Adrenal gland (tissue), 12 donors: ENCODE measurements around the gene DHDH. TPM values are rescaled to one million over a fixed set of nuclear protein-coding genes. Genes with fewer than 3 reads are reported as not detected.

Experiments used
- DNase-seq, 7 donors: peaks; one replicate each; pipeline ENCODE4 v3.0.0-alpha.2; 2019 to 2020
- H3K27ac ChIP-seq, 5 donors: fragments of 200-600 bp; sonication (generic) in 4 of 5; 1 replicate in 3 of 5; 2 replicates in 2 of 5; pipeline versions ENCODE4 v1.5.1 to v1.8.0; 2016 to 2020; ENCODE audit warnings: mild to moderate bottlenecking in 1 of 5
- H3K27me3 ChIP-seq: fragments of 200-600 bp; 2 replicates; pipeline ENCODE4 v1.8.0; 2021
- H3K36me3 ChIP-seq, 2 donors: fragments of 200-600 bp; replicated peaks in 1 of 2; 1 replicate in 1 of 2; 2 replicates in 1 of 2; pipeline versions ENCODE4 v1.5.1 to v1.8.0; 2018 to 2022
- H3K4me1 ChIP-seq, 2 donors: fragments of 200-600 bp; replicated peaks in 1 of 2; 1 replicate in 1 of 2; 2 replicates in 1 of 2; pipeline versions ENCODE4 v1.5.1 to v1.8.0; 2018 to 2021
- H3K4me3 ChIP-seq, 4 donors: fragments of 200-600 bp; sonication (generic) in 3 of 4; one replicate each; pipeline ENCODE4 v1.5.1; 2016 to 2018
- H3K9me3 ChIP-seq, 3 donors: fragments of 200-600 bp; sonication (generic) in 1 of 3; replicated peaks in 1 of 3; 1 replicate in 2 of 3; 2 replicates in 1 of 3; pipeline versions ENCODE4 v1.5.1 to v1.8.0; 2016 to 2021
- POLR2A ChIP-seq, 2 donors: fragments of 450-650 bp; IDR thresholded peaks; one replicate each; pipeline ENCODE4 v1.6.1; 2017; ENCODE audit warnings: antibody characterized with exemption in 2 of 2, mild to moderate bottlenecking in 2 of 2, moderate library complexity in 1 of 2
- WGBS, 4 donors: extraction: QIAGEN DNeasy Blood & Tissue Kit in 2 of 4; methylation state at CpG; one replicate each; pipeline versions ENCODE4 v1.1.5 to v1.1.7; 2013 to 2017; 5-methylcytosine and 5-hydroxymethylcytosine counted together
- intact Hi-C, 2 donors: fragments of 100-400 bp; cut with DNase I; formaldehyde crosslinking; loops; one replicate each; pipeline versions ENCODE4 v1.14.1 to v1.15.0; 2022 to 2023
- polyA plus RNA-seq, 3 donors: library from polyadenylated mRNA; stranded (reverse); fragments of 200-250 nt in 2 of 3; fragments of 350-450 nt in 1 of 3; fragmentation: Illumina TruSeq in 1 of 3; extraction: RNeasy Lipid Tissue Mini Kit (QIAGEN cat#74804) in 1 of 3; gene quantifications; one replicate each; pipeline ENCODE4 v1.2.3, GENCODE V29; 2013 to 2014
- small RNA-seq, 2 donors: library from RNA; depleted of rRNA; stranded (forward); fragments of <200 nt; gene quantifications; one replicate each; pipeline ENCODE3, GENCODE V24; 2016
- total RNA-seq, 9 donors: library from RNA; depleted of rRNA in 4 of 9; stranded (reverse); fragments of >200 nt in 4 of 9; fragments of 120-200 nt in 1 of 9; fragmentation: NEBNext Ultra II Directional in 1 of 9; extraction: Animal tissue kit (Norgen Biotek cat#: 25700) in 1 of 9; gene quantifications; one replicate each; pipeline versions ENCODE4 v1.1.0 to v1.2.4, GENCODE V29; 2013 to 2023
- TF ChIP-seq, protein P1 (sequence below), 6 experiments: fragments of 450-650 bp in 4 of 6; fragments of 200-600 bp in 2 of 6; sonication (generic) in 1 of 6; IDR thresholded peaks; 1 replicate in 5 of 6; 2 replicates in 1 of 6; pipeline versions ENCODE4 v1.5.1 to v1.8.0; 2016 to 2021; ENCODE audit warnings: antibody characterized with exemption in 6 of 6, mild to moderate bottlenecking in 2 of 6, moderate library complexity in 1 of 6
- donor health status: healthy with polysubstance abuse.
- donor health status: Bipolar disorder and iron deficiency.
- donor health status: DM: yes; HTN: yes; CAD: no.
- donor health status: DM: no; HTN: no; CAD: no.
- donor health status: DM: no; HTN: no; CAD: no.
- donor health status: DM: yes; HTN: yes; CAD: no.

DHDH gene
- total and polyA plus RNA-seq, 12 donors: 0.17 to 2.8 (median 0.38) TPM; not detected in 5

DNA sequence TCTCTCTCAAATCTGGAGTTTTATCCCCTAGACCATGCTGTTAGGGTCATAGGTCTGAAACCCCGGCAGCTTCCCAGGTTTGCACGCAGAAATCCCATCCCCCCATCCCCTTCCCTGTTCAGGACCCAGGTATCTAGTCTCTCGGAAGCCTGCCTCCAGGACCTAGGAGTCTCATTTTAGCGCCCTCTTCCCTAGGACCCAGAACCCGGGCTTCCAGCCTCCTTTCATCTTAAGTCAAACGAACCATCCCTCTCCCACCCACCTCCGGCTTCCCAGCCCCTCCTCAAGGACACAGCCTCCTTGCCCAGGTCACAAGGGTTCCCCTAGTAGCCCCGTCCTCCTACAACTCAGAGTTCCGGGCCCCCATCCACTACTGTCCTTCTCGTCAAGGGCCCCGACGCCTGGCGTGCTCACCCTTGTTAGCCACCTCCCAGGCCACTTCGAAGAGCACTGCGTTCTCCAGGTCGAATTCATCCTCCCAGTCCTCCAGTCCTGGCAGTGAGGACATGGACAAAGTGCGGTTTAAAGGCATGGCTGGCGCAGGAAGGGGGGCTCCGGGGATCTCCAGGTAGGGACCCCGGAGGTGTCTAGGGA is 59.2 kb downstream of the DHDH start:
- Histone ChIP-seq H3K4me3 (peak overlapping the region; percentile 1 to 91 (median 50)), H3K9me3 (no peaks in the 10 kb centered on the region), H3K36me3 (peaks cover 0 to 20% of the 10 kb centered on the region in 2 donors), H3K27me3 (no peaks in the 10 kb centered on the region), H3K27ac (peak overlapping the region; percentile 70 to 96 (median 88)), H3K4me1 (peaks cover 18 to 27% of the 10 kb centered on the region in 2 donors)
- peak in 4 of 7 donors; percentile 33 to 68 (median 52) for DNase-seq
- intact Hi-C loops: no loop called here
- WGBS, 4 donors: 0 to 2% (median 1%) methylated on average over 16 to 20 of the region's 20 CpGs
- TF ChIP-seq, protein P1, sequence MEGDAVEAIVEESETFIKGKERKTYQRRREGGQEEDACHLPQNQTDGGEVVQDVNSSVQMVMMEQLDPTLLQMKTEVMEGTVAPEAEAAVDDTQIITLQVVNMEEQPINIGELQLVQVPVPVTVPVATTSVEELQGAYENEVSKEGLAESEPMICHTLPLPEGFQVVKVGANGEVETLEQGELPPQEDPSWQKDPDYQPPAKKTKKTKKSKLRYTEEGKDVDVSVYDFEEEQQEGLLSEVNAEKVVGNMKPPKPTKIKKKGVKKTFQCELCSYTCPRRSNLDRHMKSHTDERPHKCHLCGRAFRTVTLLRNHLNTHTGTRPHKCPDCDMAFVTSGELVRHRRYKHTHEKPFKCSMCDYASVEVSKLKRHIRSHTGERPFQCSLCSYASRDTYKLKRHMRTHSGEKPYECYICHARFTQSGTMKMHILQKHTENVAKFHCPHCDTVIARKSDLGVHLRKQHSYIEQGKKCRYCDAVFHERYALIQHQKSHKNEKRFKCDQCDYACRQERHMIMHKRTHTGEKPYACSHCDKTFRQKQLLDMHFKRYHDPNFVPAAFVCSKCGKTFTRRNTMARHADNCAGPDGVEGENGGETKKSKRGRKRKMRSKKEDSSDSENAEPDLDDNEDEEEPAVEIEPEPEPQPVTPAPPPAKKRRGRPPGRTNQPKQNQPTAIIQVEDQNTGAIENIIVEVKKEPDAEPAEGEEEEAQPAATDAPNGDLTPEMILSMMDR (IDR thresholded peaks at IDR 0.05): no peak
- no peak for TF ChIP-seq POLR2A (IDR thresholded peaks at IDR 0.05)

- H3K27me3 ChIP-seq: no peaks in the 10 kb centered on the region
These were observed 59.9 kb downstream of the DHDH start, which contains the start of the genes GYS1 and RUVBL2 for GRCh38 chr19:48993175-48994034. TSS of gene GYS1 (minus strand) at chr19:48993309. CDS start at chr19:48993112, 197 bp downstream. TSS of gene RUVBL2 (plus strand) at chr19:48993887. CDS start at chr19:48993912, 25 bp downstream.

GRCh38 chr19:48994035-48994386 is 60.5 kb downstream of the DHDH start:
- Histone ChIP-seq H3K4me1 (peaks cover 18 to 27% of the 10 kb centered on the region in 2 donors), H3K9me3 (no peaks in the 10 kb centered on the region), H3K27ac (peak overlapping the region in 4 of 5 donors; percentile 47 to 96 (median 83)), H3K27me3 (no peaks in the 10 kb centered on the region), H3K4me3 (peak overlapping the region in 2 of 4 donors; percentile 32 to 91), H3K36me3 (peaks cover 0 to 7% of the 10 kb centered on the region in 2 donors)
- DNase-seq: no peak
- TF ChIP-seq, protein P1 (IDR thresholded peaks at IDR 0.05): no peak
- TF ChIP-seq POLR2A (IDR thresholded peaks at IDR 0.05): no peak
- WGBS, 4 donors: 0 to 4% (median 1%) methylated on average over 9 to 13 of the region's 13 CpGs
- intact Hi-C loops: no loop called here

More at GRCh38 chr19:48993175-48994034, 59.9 kb downstream of the DHDH start, which contains the start of the genes GYS1 and RUVBL2:
- 0 to 2% (median 0%) methylated on average over 13 to 56 of the region's 56 CpGs for WGBS, 4 donors
- peak within 1 kb of the TSS; percentile 71 to 96 (median 88) for H3K27ac ChIP-seq
- peaks cover 18 to 27% of the 10 kb centered on the region in 2 donors for H3K4me1 ChIP-seq
- intact Hi-C loops: no loop called here
- H3K4me3 ChIP-seq: peak within 1 kb of the TSS; percentile 1 to 91 (median 50)
- H3K36me3 ChIP-seq: peaks cover 0 to 13% of the 10 kb centered on the region in 2 donors
- DNase-seq: peak; percentile 99 to 100 (median 100)
- H3K9me3 ChIP-seq: no peaks in the 10 kb centered on the region
- TF ChIP-seq, protein P1 (IDR thresholded peaks at IDR 0.05): peak; percentile 95 to 99 (median 98)
- peak; percentile 73 to 88 for TF ChIP-seq POLR2A (IDR thresholded peaks at IDR 0.05)

Small RNAs within 50 kb of the gene (small RNA-seq; reads per million reads assigned to genes)
- 0 reads per million in 2 donors for gene AC026803.1

Other genes starting within 250 kb of the DHDH start
Only the 30 nearest of the 31 such genes appear.
- 10 to 100 TPM in 8 of 9 donors, 1 to 10 TPM in 1; 9.4 to 45.9 (median 23.4) TPM for gene MAMSTR, start 214.0 kb upstream of the DHDH start, total RNA-seq
- gene MAMSTR, start 214.0 kb upstream of the DHDH start, polyA plus RNA-seq: 10 to 100 TPM in 2 of 3 donors, 1 to 10 TPM in 1; 8.9 to 57.9 (median 31.9) TPM
- 10 to 100 TPM in 8 of 9 donors, 1 to 10 TPM in 1; 7.3 to 23.1 (median 16.7) TPM for gene RASIP1, start 193.1 kb upstream of the DHDH start, total RNA-seq
- 10 to 100 TPM in 2 of 3 donors, 1 to 10 TPM in 1; 5.1 to 38.9 (median 34.6) TPM for gene RASIP1, start 193.1 kb upstream of the DHDH start, polyA plus RNA-seq
- gene IZUMO1, start 186.8 kb upstream of the DHDH start, total RNA-seq: 1 to 10 TPM in 3 of 9 donors, under 1 TPM in 3, not detected in 3; 0.70 to 2.9 (median 1.4) TPM
- 1 to 10 TPM in 2 of 3 donors, under 1 TPM in 1; 0.59 to 1.2 (median 1.2) TPM for gene IZUMO1, start 186.8 kb upstream of the DHDH start, polyA plus RNA-seq
- 1 to 10 TPM; 1.3 to 4.5 (median 2.3) TPM for gene FUT1, start 181.1 kb upstream of the DHDH start, total RNA-seq
- 1 to 10 TPM; 1.2 to 1.9 (median 1.7) TPM for gene FUT1, start 181.1 kb upstream of the DHDH start, polyA plus RNA-seq
- gene FGF21, start 178.2 kb upstream of the DHDH start, total RNA-seq: not detected
- gene FGF21, start 178.2 kb upstream of the DHDH start, polyA plus RNA-seq: not detected
- 100 to 1,000 TPM in 7 of 9 donors, 10 to 100 TPM in 2; 57.5 to 163 (median 107) TPM for gene BCAT2, start 122.7 kb upstream of the DHDH start, total RNA-seq
- gene BCAT2, start 122.7 kb upstream of the DHDH start, polyA plus RNA-seq: 100 to 1,000 TPM in 1 of 3 donors, 10 to 100 TPM in 2; 82.9 to 114 (median 87.6) TPM
- 10 to 100 TPM; 18.9 to 63.0 (median 40.1) TPM for gene HSD17B14, start 97.2 kb upstream of the DHDH start, total RNA-seq
- gene HSD17B14, start 97.2 kb upstream of the DHDH start, polyA plus RNA-seq: 100 to 1,000 TPM in 2 of 3 donors, 1 to 10 TPM in 1; 7.4 to 178 (median 135) TPM
- 10 to 100 TPM in 8 of 9 donors, 1 to 10 TPM in 1; 4.5 to 65.1 (median 24.5) TPM for gene PLEKHA4, start 65.1 kb upstream of the DHDH start, total RNA-seq
- 10 to 100 TPM in 2 of 3 donors, 1 to 10 TPM in 1; 7.1 to 74.6 (median 70.8) TPM for gene PLEKHA4, start 65.1 kb upstream of the DHDH start, polyA plus RNA-seq
- 10 to 100 TPM; 18.2 to 54.6 (median 39.4) TPM for gene PPP1R15A, start 61.3 kb upstream of the DHDH start, total RNA-seq
- gene PPP1R15A, start 61.3 kb upstream of the DHDH start, polyA plus RNA-seq: 100 to 1,000 TPM in 1 of 3 donors, 10 to 100 TPM in 2; 49.2 to 174 (median 73.3) TPM
- gene TULP2, start 35.0 kb upstream of the DHDH start, total RNA-seq: under 1 TPM in 5 of 9 donors, not detected in 4; 0.14 to 0.72 (median 0.27) TPM
- gene TULP2, start 35.0 kb upstream of the DHDH start, polyA plus RNA-seq: under 1 TPM in 1 of 3 donors, not detected in 2; 0.07 TPM
- gene NUCB1, start 33.4 kb upstream of the DHDH start, total RNA-seq: 100 to 1,000 TPM; 117 to 581 (median 289) TPM
- gene NUCB1, start 33.4 kb upstream of the DHDH start, polyA plus RNA-seq: 100 to 1,000 TPM in 2 of 3 donors, 10 to 100 TPM in 1; 98.8 to 189 (median 175) TPM
- 10 to 100 TPM; 18.1 to 79.0 (median 56.1) TPM for gene BAX, start 21.2 kb downstream of the DHDH start, total RNA-seq
- 10 to 100 TPM; 21.5 to 61.3 (median 41.0) TPM for gene BAX, start 21.2 kb downstream of the DHDH start, polyA plus RNA-seq
- over 10,000 TPM in 1 of 9 donors, 1,000 to 10,000 TPM in 8; 3,284 to 11,726 (median 3,862) TPM for gene FTL, start 31.6 kb downstream of the DHDH start, total RNA-seq
- 1,000 to 10,000 TPM; 2,288 to 7,123 (median 4,274) TPM for gene FTL, start 31.6 kb downstream of the DHDH start, polyA plus RNA-seq
- 10 to 100 TPM; 23.7 to 63.9 (median 36.9) TPM for gene GYS1, start 59.6 kb downstream of the DHDH start, total RNA-seq
- gene GYS1, start 59.6 kb downstream of the DHDH start, polyA plus RNA-seq: 10 to 100 TPM; 35.2 to 45.9 (median 37.7) TPM
- gene RUVBL2, start 60.2 kb downstream of the DHDH start, total RNA-seq: 100 to 1,000 TPM in 2 of 9 donors, 10 to 100 TPM in 7; 45.4 to 143 (median 76.8) TPM
- 10 to 100 TPM; 41.3 to 93.3 (median 70.7) TPM for gene RUVBL2, start 60.2 kb downstream of the DHDH start, polyA plus RNA-seq
- gene LHB, start 83.4 kb downstream of the DHDH start, total RNA-seq: 1 to 10 TPM in 3 of 9 donors, under 1 TPM in 1, not detected in 5; 0.74 to 6.5 (median 1.4) TPM
- gene LHB, start 83.4 kb downstream of the DHDH start, polyA plus RNA-seq: 1 to 10 TPM in 2 of 3 donors, under 1 TPM in 1; 0.38 to 8.8 (median 6.0) TPM
- gene CGB3, start 90.6 kb downstream of the DHDH start, total RNA-seq: not detected
- gene CGB3, start 90.6 kb downstream of the DHDH start, polyA plus RNA-seq: not detected
- gene CGB2, start 98.2 kb downstream of the DHDH start, total RNA-seq: not detected
- gene CGB2, start 98.2 kb downstream of the DHDH start, polyA plus RNA-seq: not detected
- gene CGB1, start 103.2 kb downstream of the DHDH start, total RNA-seq: under 1 TPM in 1 of 9 donors, not detected in 8; 0.53 TPM
- not detected for gene CGB1, start 103.2 kb downstream of the DHDH start, polyA plus RNA-seq
- not detected for gene CGB5, start 110.1 kb downstream of the DHDH start, total RNA-seq
- gene CGB5, start 110.1 kb downstream of the DHDH start, polyA plus RNA-seq: under 1 TPM in 1 of 3 donors, not detected in 2; 0.72 TPM
- not detected for gene CGB8, start 115.4 kb downstream of the DHDH start, total RNA-seq
- gene CGB8, start 115.4 kb downstream of the DHDH start, polyA plus RNA-seq: not detected
- gene CGB7, start 124.0 kb downstream of the DHDH start, total RNA-seq: under 1 TPM in 2 of 9 donors, not detected in 7; 0.15 to 0.28 TPM
- under 1 TPM in 2 of 3 donors, not detected in 1; 0.13 to 0.97 TPM for gene CGB7, start 124.0 kb downstream of the DHDH start, polyA plus RNA-seq
- gene NTF4, start 131.1 kb downstream of the DHDH start, total RNA-seq: under 1 TPM in 1 of 9 donors, not detected in 8; 0.55 TPM
- gene NTF4, start 131.1 kb downstream of the DHDH start, polyA plus RNA-seq: not detected
- gene KCNA7, start 139.0 kb downstream of the DHDH start, total RNA-seq: not detected
- not detected for gene KCNA7, start 139.0 kb downstream of the DHDH start, polyA plus RNA-seq
- 100 to 1,000 TPM; 109 to 443 (median 221) TPM for gene SNRNP70, start 151.8 kb downstream of the DHDH start, total RNA-seq
- 1,000 to 10,000 TPM in 1 of 3 donors, 100 to 1,000 TPM in 2; 114 to 1,255 (median 535) TPM for gene SNRNP70, start 151.8 kb downstream of the DHDH start, polyA plus RNA-seq
- 10 to 100 TPM in 4 of 9 donors, 1 to 10 TPM in 5; 4.9 to 15.3 (median 9.5) TPM for gene LIN7B, start 180.7 kb downstream of the DHDH start, total RNA-seq
- gene LIN7B, start 180.7 kb downstream of the DHDH start, polyA plus RNA-seq: 10 to 100 TPM in 2 of 3 donors, 1 to 10 TPM in 1; 4.4 to 35.2 (median 32.9) TPM
- 1 to 10 TPM in 8 of 9 donors, under 1 TPM in 1; 0.94 to 4.7 (median 1.8) TPM for gene C19orf73, start 185.4 kb downstream of the DHDH start, total RNA-seq
- 1 to 10 TPM; 1.1 to 8.2 (median 4.5) TPM for gene C19orf73, start 185.4 kb downstream of the DHDH start, polyA plus RNA-seq
- gene PPFIA3, start 185.8 kb downstream of the DHDH start, total RNA-seq: 10 to 100 TPM in 6 of 9 donors, 1 to 10 TPM in 3; 6.1 to 21.5 (median 14.7) TPM
- gene PPFIA3, start 185.8 kb downstream of the DHDH start, polyA plus RNA-seq: 10 to 100 TPM in 2 of 3 donors, 1 to 10 TPM in 1; 2.9 to 60.2 (median 27.3) TPM
- gene HRC, start 221.7 kb downstream of the DHDH start, total RNA-seq: 10 to 100 TPM in 1 of 9 donors, 1 to 10 TPM in 7, under 1 TPM in 1; 0.77 to 28.4 (median 2.8) TPM
- 1 to 10 TPM; 2.1 to 2.5 (median 2.4) TPM for gene HRC, start 221.7 kb downstream of the DHDH start, polyA plus RNA-seq
- gene TRPM4, start 224.1 kb downstream of the DHDH start, total RNA-seq: 10 to 100 TPM in 6 of 9 donors, 1 to 10 TPM in 3; 6.8 to 25.1 (median 15.4) TPM
- 10 to 100 TPM in 2 of 3 donors, 1 to 10 TPM in 1; 4.2 to 56.3 (median 20.6) TPM for gene TRPM4, start 224.1 kb downstream of the DHDH start, polyA plus RNA-seq